HL-60 (cell line): ENCODE measurements around the gene CHD5.

Experiments
- DNase-seq, 2 experiments: peaks; one replicate each; pipeline ENCODE4 v3.0.0-alpha.2; 2010 to 2020; ENCODE audit warnings: low read depth in 1 of 2, low spot score in 1 of 2
- H3K27ac ChIP-seq: fragments of 250-450 bp; sonication (Bioruptor Pico); replicated peaks from 2 replicates; pipeline ENCODE4 v1.5.1; 2020; ENCODE audit warnings: mild to moderate bottlenecking, moderate library complexity
- H3K27me3 ChIP-seq: fragments of 250-450 bp; sonication (Bioruptor Pico); 2 replicates; pipeline ENCODE4 v1.5.1; 2021; ENCODE audit warnings: mild to moderate bottlenecking, moderate library complexity; ENCODE audit not compliant: insufficient read depth, poor library complexity, severe bottlenecking
- H3K4me3 ChIP-seq: replicated peaks from 2 replicates; pipeline ENCODE4 v1.5.1; 2011; ENCODE audit warnings: mild to moderate bottlenecking, control low read depth, low read length; ENCODE audit not compliant: insufficient read depth
- CTCF ChIP-seq: IDR thresholded peaks from one replicate; pipeline ENCODE4 v1.5.1; 2011; ENCODE audit warnings: low read length, control low read depth, inconsistent platforms; ENCODE audit not compliant: insufficient read depth
- GABPA ChIP-seq: IDR thresholded peaks from 2 replicates; pipeline ENCODE4 v1.6.1; 2012; ENCODE audit warnings: low read depth
- POLR2AphosphoS5 ChIP-seq: IDR thresholded peaks from 2 replicates; pipeline ENCODE4 v1.6.1; 2012; ENCODE audit warnings: low read depth
- REST ChIP-seq: IDR thresholded peaks from 2 replicates; pipeline ENCODE4 v1.6.1; 2012; ENCODE audit warnings: low read depth; ENCODE audit not compliant: insufficient replicate concordance
- SPI1 ChIP-seq: IDR thresholded peaks from 2 replicates; pipeline ENCODE4 v1.6.1; 2012; ENCODE audit warnings: low read depth, mild to moderate bottlenecking, borderline replicate concordance

Gene CHD5

GRCh38 chr1:6096243-6097116 lies 83.6 kb downstream of the CHD5 start:
- Histone ChIP-seq H3K27ac (no peak overlapping the region), H3K27me3 (no peaks in the 10 kb centered on the region), H3K4me3 (no peak overlapping the region)
- DNase-seq = no peak
- TF ChIP-seq CTCF (no peak), POLR2AphosphoS5 (peak; percentile 16; the same call in 1 of the 2 replicates), SPI1 (no peak), GABPA (no peak)

GRCh38 chr1:6095511-6096242 lies 84.4 kb downstream of the CHD5 start:
- no peak overlapping the region for H3K4me3 ChIP-seq
- H3K27me3 ChIP-seq = no peaks in the 10 kb centered on the region
- no peak overlapping the region for H3K27ac ChIP-seq
- DNase-seq = no peak
- TF ChIP-seq SPI1 (no peak), REST (no peak), CTCF (no peak), POLR2AphosphoS5 (no peak), GABPA (no peak)

- DNase-seq = no peak
- no peaks in the 10 kb centered on the region for H3K27me3 ChIP-seq
- no peak overlapping the region for H3K4me3 ChIP-seq
- TF ChIP-seq REST (no peak), GABPA (no peak), SPI1 (no peak), POLR2AphosphoS5 (no peak; the same call in 1 of the 2 replicates), CTCF (no peak)
- H3K27ac ChIP-seq = no peak overlapping the region
These were observed 85.2 kb downstream of the CHD5 start for GRCh38 chr1:6094801-6095505.
